Right lobe of liver (tissue), 4 donors: Measurements from ENCODE around the gene CIC.

Experiments used
- POLR2A ChIP-seq: fragments of 450-650 bp; IDR thresholded peaks from one replicate; pipeline ENCODE4 v1.6.1; 2017; ENCODE audit warnings: antibody characterized with exemption, mild to moderate bottlenecking
- TF ChIP-seq, protein P1 (sequence below), 4 donors: fragments of 200-600 bp in 3 of 4; fragments of 450-650 bp in 1 of 4; IDR thresholded peaks; one replicate each; pipeline versions ENCODE4 v1.5.1 to v1.8.0; 2016 to 2022; ENCODE audit warnings: antibody characterized with exemption in 4 of 4, mild to moderate bottlenecking in 2 of 4
- donor health status: DM: no; HTN: no; CAD: no.
- donor health status: DM: no; HTN: no; CAD: no.
- donor health status: DM: no; HTN: yes; CAD: no.

DNA sequence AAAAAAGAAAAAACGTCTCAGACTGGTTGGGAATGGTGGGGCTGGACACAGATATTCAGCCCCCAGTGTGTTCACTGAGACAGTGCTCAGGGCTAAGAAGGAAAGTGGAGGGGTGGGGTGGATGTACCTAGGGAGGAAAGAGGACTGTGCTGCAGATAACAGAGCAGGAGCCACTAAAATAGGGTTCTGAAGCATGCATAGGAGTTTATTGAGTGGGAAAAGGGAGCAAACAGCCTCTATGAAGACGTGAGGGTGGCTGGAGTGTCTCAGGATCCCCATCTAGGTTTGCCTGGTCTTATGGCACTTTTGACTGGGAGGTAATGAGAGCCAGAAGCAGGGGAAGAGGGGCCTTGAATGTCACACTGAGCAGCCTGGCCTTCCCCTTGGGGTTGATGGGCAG, 59.8 kb downstream of the CIC start:
- TF ChIP-seq, protein P1, sequence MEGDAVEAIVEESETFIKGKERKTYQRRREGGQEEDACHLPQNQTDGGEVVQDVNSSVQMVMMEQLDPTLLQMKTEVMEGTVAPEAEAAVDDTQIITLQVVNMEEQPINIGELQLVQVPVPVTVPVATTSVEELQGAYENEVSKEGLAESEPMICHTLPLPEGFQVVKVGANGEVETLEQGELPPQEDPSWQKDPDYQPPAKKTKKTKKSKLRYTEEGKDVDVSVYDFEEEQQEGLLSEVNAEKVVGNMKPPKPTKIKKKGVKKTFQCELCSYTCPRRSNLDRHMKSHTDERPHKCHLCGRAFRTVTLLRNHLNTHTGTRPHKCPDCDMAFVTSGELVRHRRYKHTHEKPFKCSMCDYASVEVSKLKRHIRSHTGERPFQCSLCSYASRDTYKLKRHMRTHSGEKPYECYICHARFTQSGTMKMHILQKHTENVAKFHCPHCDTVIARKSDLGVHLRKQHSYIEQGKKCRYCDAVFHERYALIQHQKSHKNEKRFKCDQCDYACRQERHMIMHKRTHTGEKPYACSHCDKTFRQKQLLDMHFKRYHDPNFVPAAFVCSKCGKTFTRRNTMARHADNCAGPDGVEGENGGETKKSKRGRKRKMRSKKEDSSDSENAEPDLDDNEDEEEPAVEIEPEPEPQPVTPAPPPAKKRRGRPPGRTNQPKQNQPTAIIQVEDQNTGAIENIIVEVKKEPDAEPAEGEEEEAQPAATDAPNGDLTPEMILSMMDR (IDR thresholded peaks at IDR 0.05), result no peak
- no peak for TF ChIP-seq POLR2A
